Measurements from ENCODE around the gene LRRC30.
"Not testable (repeated sequence)": the region's sequence is repeated elsewhere in the genome, so short reads cannot be mapped to it uniquely, and the experiment has no call there.

Gene LRRC30

GRCh38 chr18:7230626-7231349, at the start of gene LRRC30:
Gene LRRC30, plus strand, starts transcription at chr18:7231089. Its CDS starts 50 bp downstream, at chr18:7231139.
- no peak for DNase-seq

DNA sequence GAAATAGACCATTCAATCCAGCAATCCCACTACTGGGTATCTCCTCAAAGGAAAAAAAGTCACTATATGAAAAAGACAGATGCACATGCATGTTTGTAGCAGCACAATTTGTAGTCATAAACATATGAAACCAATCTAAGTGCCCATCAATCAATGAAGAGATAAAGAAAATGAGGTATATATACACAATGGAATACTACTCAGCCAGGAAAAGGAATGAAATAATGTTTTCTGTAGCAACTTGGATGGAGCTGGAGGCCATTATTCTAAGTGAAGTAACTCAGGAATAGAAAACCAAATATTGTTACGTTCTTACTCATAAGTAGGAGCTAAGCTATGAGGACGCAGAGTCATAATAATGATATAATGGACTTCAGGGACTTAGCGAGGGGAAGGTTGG, 45.2 kb upstream of the LRRC30 start:
- no peak for DNase-seq

DNA sequence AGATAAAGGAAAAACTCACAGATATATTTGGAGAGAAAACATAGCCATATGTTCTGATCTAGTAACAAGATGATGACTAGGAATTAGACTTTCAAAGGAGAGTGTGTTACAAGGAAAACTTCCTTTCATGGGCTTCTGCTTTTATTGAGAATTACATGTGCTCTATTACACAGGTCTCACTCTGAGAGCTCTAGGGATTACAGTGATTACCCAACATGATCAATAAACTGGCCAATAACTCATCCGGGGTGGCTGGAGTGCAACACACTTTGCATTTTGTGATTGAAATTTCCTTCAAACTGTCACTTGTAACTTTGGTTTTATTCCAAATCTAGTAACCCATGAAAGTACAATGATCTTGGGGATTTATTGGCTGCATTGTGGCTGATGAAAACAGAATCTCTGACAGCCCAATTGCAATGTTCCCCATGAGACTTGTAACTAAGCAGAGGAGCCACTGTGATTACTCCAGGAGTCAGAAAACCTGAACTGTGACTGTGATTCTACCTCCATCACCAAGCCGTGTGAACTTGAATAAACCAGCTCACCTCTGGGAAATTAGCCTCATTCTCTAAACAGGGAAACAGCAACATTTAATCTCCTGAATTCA, 40.2 kb upstream of the LRRC30 start:
- DNase-seq, result no peak

DNA sequence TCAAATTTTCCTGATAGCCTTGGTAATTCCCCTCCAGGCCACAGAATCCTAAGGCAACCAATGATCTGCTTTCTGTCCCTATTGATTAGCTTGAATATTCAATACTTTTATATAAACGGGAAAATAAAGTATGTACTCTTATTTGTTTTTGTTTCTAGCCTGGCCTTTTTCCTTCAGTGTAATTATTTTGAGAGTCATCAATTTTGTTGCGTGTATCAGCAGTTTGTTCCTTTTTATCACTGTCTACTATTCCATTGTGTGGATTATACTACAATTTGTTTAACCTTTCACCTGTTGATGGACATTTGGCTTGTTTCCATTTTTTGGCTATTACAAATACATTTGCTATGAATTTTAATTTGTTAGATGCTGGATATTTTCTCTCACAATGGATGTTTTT, 39.2 kb upstream of the LRRC30 start:
- DNase-seq, result no peak

- DNase-seq, result no peak
Observed at GRCh38 chr18:7195266-7195665, 35.6 kb upstream of the LRRC30 start.

GRCh38 chr18:7196421-7196820, 34.5 kb upstream of the LRRC30 start:
- peak; percentile 30 for DNase-seq

DNA sequence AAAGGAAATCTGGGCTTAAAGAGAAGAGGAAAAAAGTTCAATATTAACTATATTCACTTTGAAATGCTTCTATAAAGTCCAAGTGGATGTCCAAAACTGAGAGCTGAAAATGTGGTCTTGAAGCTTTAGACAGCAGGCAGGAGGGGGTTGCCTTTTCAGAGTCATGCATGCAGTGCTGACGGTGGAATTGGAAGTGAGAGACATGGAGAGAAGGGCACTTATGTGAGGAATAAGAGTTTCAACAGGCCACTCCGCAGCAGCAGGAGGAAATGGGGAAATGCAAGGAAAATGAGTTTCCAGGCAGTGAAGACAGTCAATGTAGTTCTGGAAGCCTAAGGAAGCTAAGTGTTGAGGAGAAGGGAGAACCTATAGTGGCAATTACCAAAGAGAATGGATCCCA, 33.0 kb upstream of the LRRC30 start:
- DNase-seq, result no peak

GRCh38 chr18:7198326-7198725, 32.6 kb upstream of the LRRC30 start:
- DNase-seq, result no peak

GRCh38 chr18:7201096-7201495, 29.8 kb upstream of the LRRC30 start:
- no peak for DNase-seq

DNA sequence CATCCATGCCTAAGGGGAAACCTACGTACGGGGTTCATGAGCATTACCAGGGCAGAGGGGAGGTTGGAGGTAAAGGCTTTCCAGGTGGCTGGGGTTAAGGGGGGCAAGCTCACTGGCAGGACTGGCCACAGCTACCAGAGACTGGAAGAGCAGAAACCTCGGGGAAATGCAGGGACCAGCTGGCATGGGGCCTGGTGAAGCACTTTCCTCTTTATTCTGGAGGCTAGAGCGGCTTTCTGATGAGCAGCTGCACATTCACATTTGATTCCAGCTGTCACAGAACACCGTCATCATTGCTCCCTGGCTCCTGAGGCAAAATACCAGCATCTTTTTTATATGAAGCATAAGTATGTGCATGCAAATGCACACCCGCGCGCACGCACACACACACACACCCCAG, 28.7 kb upstream of the LRRC30 start:
- no peak for DNase-seq

GRCh38 chr18:7203601-7204000, 27.3 kb upstream of the LRRC30 start:
- DNase-seq, result not testable (repeated sequence)

- DNase-seq, result no peak
Observed at GRCh38 chr18:7205346-7205745, 25.5 kb upstream of the LRRC30 start.

GRCh38 chr18:7206217-7206616, 24.7 kb upstream of the LRRC30 start:
- DNase-seq, result no peak

- no peak for DNase-seq
Observed at GRCh38 chr18:7207366-7207915, 23.4 kb upstream of the LRRC30 start.

GRCh38 chr18:7221424-7222155, 9.3 kb upstream of the LRRC30 start:
- peak; percentile 79 for DNase-seq

DNA sequence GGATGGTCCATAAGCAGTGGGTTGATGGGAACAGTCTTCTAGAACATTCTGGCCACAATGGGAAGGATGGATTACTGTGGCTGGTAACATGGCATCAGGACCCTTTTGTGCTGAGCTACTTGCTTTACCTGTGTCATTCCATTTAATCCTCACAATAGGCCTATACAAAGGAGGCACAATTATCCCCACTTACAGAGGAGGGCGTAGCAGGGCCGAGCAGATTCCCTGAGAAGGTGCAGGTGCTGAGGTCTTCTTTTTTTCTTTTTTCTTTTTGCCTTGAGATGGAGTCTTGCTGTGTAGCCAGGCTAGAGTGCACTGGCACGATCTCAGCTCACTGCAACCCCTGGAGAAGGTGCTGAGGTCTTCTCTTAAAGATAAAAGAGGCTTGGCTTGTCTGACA, 6.7 kb upstream of the LRRC30 start:
- DNase-seq, result peak; percentile 25

DNA sequence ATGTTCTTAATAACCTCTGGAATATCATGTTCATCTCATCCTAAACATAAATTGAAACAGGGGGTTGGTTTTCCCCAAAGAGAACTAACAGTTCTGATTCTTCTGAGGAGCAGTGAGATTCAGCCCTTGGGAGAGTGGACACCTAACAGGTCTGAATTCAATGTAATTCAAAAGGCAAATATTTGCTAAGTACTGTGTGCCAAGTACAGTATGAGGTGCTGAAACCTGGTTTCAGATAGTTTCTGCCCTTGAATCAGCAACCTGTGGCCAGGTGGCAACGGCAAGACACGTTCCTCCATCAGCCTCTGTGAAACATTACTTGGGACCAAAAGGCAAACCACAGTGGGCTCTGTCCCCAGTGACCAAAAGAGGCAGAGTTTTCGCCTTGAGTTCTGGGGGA, 1.3 kb downstream of the LRRC30 start:
- no peak for DNase-seq

DNA sequence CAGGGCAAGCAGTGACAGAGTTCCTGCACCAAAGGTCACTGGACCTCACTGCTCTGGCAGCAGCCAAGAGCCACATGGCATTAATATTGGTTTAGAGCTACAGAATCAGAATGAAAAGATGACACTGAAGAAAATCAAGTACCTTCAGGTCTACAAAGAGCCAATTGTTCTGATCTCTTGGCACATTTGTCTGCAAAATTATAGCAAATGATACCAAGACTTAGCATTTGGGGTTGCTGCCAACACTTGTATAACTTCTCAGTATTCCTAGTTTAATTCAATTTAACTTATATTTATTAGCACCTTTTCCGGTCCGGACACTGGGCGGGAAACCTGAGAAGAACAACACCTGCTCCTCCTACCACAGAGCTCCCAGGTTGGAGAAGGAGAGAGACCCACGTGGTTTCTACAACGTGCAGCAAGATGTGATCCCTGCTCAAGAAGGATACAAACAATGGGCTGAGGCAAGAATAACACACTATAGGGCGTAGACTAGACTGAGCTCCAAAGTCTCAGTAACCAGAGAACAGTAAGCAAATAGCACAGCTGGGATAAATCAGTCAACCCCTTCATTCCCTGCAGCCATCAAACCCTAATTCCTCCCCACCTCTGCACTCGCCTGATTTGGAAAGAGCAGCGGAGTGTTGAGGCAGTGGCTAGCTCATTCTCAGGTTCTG, 2.4 kb downstream of the LRRC30 start:
- no peak for DNase-seq

DNA sequence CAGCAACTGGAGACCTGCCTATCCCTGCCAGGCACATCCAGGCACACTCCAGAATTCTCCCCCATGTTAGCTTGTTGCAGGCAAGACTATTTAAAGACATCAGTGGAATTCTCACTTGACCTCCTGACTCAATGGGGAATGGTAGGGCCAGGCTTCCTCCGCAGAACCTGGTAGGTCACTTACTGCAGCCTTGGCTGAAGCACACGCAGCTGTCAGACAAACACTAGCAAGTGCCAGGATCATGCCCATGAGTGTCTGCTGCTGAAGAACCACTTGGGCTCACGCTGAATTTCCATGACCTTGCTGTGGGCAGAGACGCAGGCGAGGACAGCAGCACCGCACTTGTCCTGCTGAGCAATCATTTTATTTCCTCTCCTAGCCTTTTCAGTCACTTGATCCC, 3.2 kb downstream of the LRRC30 start:
- no peak for DNase-seq

DNA sequence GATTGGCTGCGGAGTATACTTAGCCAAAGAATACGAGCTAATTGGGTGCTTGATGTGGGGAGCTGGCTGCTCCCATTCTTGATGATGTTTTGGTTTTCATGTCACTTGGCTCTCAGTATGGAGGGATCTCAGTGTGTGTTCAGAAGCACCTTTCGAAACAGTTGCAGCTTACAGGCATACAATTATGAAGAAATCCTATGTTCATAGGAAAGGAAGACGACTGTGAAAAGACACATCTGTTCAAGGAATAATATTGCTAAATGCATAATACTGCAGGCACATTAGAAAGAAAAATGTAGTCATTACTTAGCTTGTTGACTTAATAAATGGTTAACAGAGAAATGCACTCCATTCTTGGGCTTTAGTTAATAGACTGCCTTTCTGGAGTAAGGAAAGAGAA, 4.1 kb downstream of the LRRC30 start:
- DNase-seq, result no peak

GRCh38 chr18:7236072-7236471, 5.2 kb downstream of the LRRC30 start:
- no peak for DNase-seq

- no peak for DNase-seq
Observed at GRCh38 chr18:7236933-7237332, 6.0 kb downstream of the LRRC30 start.

DNA sequence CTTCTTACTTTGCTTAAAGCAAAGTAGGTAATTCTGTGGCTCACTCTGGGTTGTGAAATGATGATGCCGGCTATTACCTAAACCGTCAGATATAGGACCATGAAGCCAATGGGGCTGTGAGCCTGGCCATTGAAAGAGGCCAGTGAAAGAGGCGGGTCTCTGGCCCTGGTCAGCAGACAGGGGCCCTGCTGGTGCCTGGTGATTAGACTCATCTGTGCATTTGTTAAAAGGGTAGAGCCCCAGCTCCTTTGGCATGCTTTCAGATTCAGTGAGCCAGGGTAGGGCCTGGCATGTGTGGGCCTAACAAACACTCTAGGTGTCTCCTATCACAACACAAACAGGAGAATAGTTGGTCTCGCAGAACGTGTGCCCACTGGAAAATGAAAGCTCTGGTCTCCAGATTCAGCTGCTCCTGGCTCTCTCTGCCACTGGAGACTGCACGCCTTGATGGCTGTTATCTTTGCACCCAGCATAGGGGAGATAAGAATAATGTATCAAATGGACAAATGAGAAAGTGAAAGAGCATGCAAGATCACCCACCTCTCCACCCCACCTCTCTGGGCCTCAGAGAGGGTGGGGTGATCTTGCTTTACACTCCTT, 6.9 kb downstream of the LRRC30 start:
- DNase-seq, result no peak

Measured in NCI-H69 (cell line).